Measurements from ENCODE around the gene CBFA2T3.

DNA sequence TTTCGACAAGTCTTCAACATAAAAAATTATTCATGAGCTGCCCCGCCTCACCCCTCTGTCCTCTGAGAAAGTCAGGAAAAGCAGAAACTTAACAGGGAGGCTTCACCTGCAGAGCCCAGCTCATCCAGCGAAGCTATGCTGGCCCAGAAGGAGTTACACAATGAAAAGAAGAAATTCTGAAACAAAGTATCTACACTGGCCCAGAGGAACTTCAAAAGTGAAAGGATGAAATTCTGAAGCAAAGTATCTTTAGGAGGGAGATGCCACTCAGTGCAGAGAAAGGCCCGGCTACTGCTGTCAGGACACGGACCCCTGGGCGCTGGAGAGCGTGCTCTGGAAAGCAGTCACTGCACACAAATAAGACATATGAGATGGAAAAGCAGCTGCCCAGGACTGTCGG is 121.8 kb downstream of the CBFA2T3 start:
- TF ChIP-seq EP300 (IDR thresholded peaks at IDR 0.05) = no peak
- no peak for TF ChIP-seq POLR2A (IDR thresholded peaks at IDR 0.05)

Data from tibial nerve (tissue), 3 donors.